Right lobe of liver (tissue), 6 donors: ENCODE measurements around the gene ADAMTS3. TPM values are rescaled to one million over a fixed set of nuclear protein-coding genes. Genes with fewer than 3 reads are reported as not detected.

ENCODE experiments used
- ATAC-seq, 4 donors: fragments of 200-7000 bp; cut with Tn5 transposase; one replicate each; pipeline ENCODE4 v1.9.1; 2020; ENCODE audit warnings: mild to moderate bottlenecking in 4 of 4, moderate library complexity in 4 of 4
- DNase-seq, 3 donors: peaks; one replicate each; pipeline ENCODE4 v3.0.0-alpha.2; 2020
- H3K27ac ChIP-seq, 3 donors: fragments of 200-600 bp; one replicate each; pipeline ENCODE4 v1.8.0; 2022
- H3K27me3 ChIP-seq, 2 donors: fragments of 200-600 bp; one replicate each; pipeline ENCODE4 v1.8.0; 2022
- H3K36me3 ChIP-seq, 4 donors: fragments of 200-600 bp; sonication (generic) in 1 of 4; one replicate each; pipeline versions ENCODE4 v1.5.1 to v1.8.0; 2017 to 2022; ENCODE audit warnings: control low read depth in 1 of 4
- H3K4me1 ChIP-seq, 4 donors: fragments of 200-600 bp; sonication (generic) in 1 of 4; one replicate each; pipeline versions ENCODE4 v1.5.1 to v1.8.0; 2017 to 2022; ENCODE audit warnings: control low read depth in 1 of 4
- H3K4me3 ChIP-seq, 3 donors: fragments of 200-600 bp; one replicate each; pipeline ENCODE4 v1.8.0; 2022
- H3K9me3 ChIP-seq, 4 donors: fragments of 200-600 bp; sonication (generic) in 1 of 4; one replicate each; pipeline versions ENCODE4 v1.5.1 to v1.8.0; 2017 to 2022; ENCODE audit warnings: control low read depth in 1 of 4
- POLR2A ChIP-seq: fragments of 450-650 bp; IDR thresholded peaks from one replicate; pipeline ENCODE4 v1.6.1; 2017; ENCODE audit warnings: antibody characterized with exemption, mild to moderate bottlenecking
- WGBS: methylation state at CpG from one replicate; pipeline ENCODE4 v1.1.6; 2018; ENCODE audit warnings: low coverage, low lambda C conversion rate; ENCODE audit not compliant: insufficient coverage; ENCODE audit errors: missing lambda C conversion rate; 5-methylcytosine and 5-hydroxymethylcytosine counted together
- intact Hi-C, 2 donors: fragments of 100-400 bp; cut with DNase I; formaldehyde crosslinking; loops; one replicate each; pipeline versions ENCODE4 v1.11.2 to v1.14.1; 2022
- total RNA-seq, 6 experiments: library from RNA; depleted of rRNA in 2 of 6; stranded (reverse); fragments of >200 nt in 2 of 6; fragmentation: NEBNext Ultra II Directional in 3 of 6; extraction: Animal tissue kit (Norgen Biotek cat#: 25700) in 3 of 6; gene quantifications; one replicate each; pipeline versions ENCODE4 v1.1.0 to v1.2.4, GENCODE V29; 2016 to 2023
- TF ChIP-seq, protein P1 (sequence below), 4 donors: fragments of 200-600 bp in 3 of 4; fragments of 450-650 bp in 1 of 4; IDR thresholded peaks; one replicate each; pipeline versions ENCODE4 v1.5.1 to v1.8.0; 2016 to 2022; ENCODE audit warnings: antibody characterized with exemption in 4 of 4, mild to moderate bottlenecking in 2 of 4
- donor health status: DM: no; HTN: yes; CAD: no.
- donor health status: DM: no; HTN: no; CAD: no.
- donor health status: DM: no; HTN: no; CAD: no.
- donor health status: DM: no; HTN: yes; CAD: no.
- donor health status: DM: no; HTN: yes; CAD: no.

ADAMTS3 gene
- total RNA-seq, 6 experiments from 2014 or later = 0.12 to 0.64 (median 0.42) TPM

DNA sequence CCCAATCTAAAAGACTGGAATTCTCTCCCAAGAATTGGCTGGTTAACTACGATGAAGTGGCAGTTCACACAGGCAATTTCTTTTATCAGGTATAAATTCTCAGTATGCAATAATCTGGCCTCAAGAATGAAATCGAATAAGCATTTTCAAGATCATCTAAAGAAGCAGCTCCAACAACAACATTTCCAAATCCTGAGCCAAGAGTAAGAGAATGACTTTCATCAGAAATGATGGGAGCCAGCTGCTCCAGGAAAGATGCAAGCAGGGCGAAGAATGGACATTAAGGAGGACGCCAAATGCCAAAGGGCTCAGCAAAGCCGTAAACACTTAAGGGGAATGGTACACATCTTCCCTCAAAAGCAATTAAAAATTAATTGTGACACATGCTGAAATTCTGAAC lies 12.0 kb downstream of the ADAMTS3 start:
- Histone ChIP-seq H3K4me3 (no peak overlapping the region), H3K9me3 (no peaks in the 10 kb centered on the region), H3K27me3 (no peaks in the 10 kb centered on the region), H3K27ac (no peak overlapping the region), H3K4me1 (no peaks in the 10 kb centered on the region), H3K36me3 (no peaks in the 10 kb centered on the region)
- DNase-seq (no peak), ATAC-seq (no peak)
- TF ChIP-seq POLR2A = no peak
- TF ChIP-seq, protein P1, sequence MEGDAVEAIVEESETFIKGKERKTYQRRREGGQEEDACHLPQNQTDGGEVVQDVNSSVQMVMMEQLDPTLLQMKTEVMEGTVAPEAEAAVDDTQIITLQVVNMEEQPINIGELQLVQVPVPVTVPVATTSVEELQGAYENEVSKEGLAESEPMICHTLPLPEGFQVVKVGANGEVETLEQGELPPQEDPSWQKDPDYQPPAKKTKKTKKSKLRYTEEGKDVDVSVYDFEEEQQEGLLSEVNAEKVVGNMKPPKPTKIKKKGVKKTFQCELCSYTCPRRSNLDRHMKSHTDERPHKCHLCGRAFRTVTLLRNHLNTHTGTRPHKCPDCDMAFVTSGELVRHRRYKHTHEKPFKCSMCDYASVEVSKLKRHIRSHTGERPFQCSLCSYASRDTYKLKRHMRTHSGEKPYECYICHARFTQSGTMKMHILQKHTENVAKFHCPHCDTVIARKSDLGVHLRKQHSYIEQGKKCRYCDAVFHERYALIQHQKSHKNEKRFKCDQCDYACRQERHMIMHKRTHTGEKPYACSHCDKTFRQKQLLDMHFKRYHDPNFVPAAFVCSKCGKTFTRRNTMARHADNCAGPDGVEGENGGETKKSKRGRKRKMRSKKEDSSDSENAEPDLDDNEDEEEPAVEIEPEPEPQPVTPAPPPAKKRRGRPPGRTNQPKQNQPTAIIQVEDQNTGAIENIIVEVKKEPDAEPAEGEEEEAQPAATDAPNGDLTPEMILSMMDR (IDR thresholded peaks at IDR 0.05) = no peak
- intact Hi-C loops = no loop called here
- WGBS = 64% methylated on average over 5 of the region's 5 CpGs

DNA sequence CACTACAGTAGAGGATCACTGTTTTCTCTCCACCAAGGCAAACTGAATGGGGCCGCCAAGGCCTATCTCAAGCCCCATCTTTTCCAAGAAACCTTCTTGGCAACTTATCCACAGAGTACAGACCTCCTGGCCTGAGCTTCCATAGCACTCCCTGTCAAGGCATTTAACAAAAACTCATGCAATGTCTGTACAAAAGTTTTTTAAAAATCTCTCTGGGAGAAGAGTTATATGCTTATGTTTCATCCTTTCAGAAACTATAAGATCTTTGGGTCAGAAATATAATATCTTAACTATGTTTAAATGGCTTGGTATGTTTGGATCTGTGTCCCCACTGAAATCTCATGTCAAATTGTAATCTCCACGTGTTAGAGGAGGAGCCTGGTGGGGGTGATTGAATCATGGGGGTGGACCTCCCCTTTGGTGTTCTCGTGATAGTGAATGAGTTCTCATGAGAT lies 13.6 kb downstream of the ADAMTS3 start:
- H3K27ac ChIP-seq = no peak overlapping the region
- no peaks in the 10 kb centered on the region for H3K36me3 ChIP-seq
- no peak overlapping the region for H3K4me3 ChIP-seq
- no peak for DNase-seq
- WGBS = 47% methylated on average over 2 of the region's 3 CpGs
- ATAC-seq = no peak
- intact Hi-C loops = no loop called here
- no peaks in the 10 kb centered on the region for H3K9me3 ChIP-seq
- H3K4me1 ChIP-seq = no peaks in the 10 kb centered on the region
- no peaks in the 10 kb centered on the region for H3K27me3 ChIP-seq
- no peak for TF ChIP-seq POLR2A
- TF ChIP-seq, protein P1 (IDR thresholded peaks at IDR 0.05) = no peak

DNA sequence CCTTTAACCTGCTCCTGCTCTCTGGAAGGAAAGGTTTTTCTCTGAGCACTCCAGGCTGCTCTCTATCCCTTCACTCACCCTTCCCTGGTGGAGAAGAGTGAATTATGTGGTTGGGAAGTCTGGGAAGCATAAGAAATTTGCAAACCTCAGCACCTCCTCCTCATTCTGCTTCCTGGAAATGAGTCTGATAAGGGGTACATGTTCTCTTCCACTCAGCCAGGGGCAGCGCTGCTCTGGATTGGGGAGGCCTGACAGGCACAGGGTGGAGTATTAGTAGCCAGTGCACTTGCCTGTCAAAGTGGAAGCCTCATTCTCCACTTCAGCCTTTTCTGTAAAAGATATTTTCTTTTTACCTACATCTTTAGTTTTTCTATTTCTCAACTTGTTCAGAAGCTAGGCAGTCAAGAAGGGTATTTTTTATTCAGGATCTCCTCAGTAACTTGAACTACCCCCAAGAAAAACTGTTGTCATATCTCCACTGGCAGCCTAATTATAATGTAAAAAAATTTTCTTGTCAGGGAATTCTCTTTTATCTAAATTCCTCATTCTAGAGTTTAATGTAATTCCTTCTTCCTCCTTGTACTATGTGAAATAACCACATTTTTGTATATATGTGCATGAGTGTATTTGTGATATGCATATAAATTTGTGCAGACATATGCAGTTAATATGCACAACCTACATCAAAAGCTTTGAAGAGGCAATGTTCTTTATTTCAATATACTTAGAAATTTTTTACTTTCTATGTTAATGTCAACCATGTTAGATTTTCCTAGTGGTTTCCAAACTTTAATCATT lies 15.3 kb downstream of the ADAMTS3 start:
- ATAC-seq (peak in 3 of 4 donors; percentile 41 to 50 (median 41)), DNase-seq (no peak)
- 50% methylated on average over 1 of the region's 1 CpG for WGBS
- no peaks in the 10 kb centered on the region for H3K36me3 ChIP-seq
- H3K4me1 ChIP-seq = no peaks in the 10 kb centered on the region
- no peak overlapping the region for H3K4me3 ChIP-seq
- no peaks in the 10 kb centered on the region for H3K27me3 ChIP-seq
- no peak for TF ChIP-seq POLR2A
- TF ChIP-seq, protein P1 (IDR thresholded peaks at IDR 0.05) = no peak
- intact Hi-C loops = no loop called here
- H3K9me3 ChIP-seq = no peaks in the 10 kb centered on the region
- H3K27ac ChIP-seq = no peak overlapping the region

DNA sequence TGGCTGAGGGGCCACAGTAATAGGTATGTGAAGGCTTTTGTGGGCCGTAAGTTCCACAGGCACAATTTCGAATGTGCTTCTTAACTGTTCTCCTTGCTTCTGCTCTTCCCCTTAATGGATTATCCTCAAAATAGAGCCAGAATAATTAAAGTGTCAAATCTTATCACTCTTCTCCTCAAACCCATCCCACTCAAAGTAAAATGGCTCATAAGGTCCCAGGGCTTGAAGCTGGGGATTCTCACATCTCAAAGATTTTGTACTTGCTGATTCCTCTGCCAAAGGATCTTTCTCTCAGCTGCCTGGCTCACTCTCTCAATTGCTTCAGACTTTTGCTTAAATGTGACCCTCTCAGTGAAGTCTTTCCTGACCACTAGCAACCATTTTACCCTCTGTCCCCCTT lies 16.6 kb downstream of the ADAMTS3 start:
- ATAC-seq (no peak), DNase-seq (no peak)
- 93% methylated on average over 2 of the region's 2 CpGs for whole genome bisulfite sequencing
- H3K27me3 ChIP-seq = no peaks in the 10 kb centered on the region
- no peaks in the 10 kb centered on the region for H3K4me1 ChIP-seq
- intact Hi-C loops = no loop called here
- H3K9me3 ChIP-seq = no peaks in the 10 kb centered on the region
- no peak for TF ChIP-seq POLR2A
- TF ChIP-seq, protein P1 (IDR thresholded peaks at IDR 0.05) = no peak
- no peak overlapping the region for H3K4me3 ChIP-seq
- no peaks in the 10 kb centered on the region for H3K36me3 ChIP-seq
- no peak overlapping the region for H3K27ac ChIP-seq
